Measurements from ENCODE around the gene TMC7. TPM values are rescaled to one million over a fixed set of nuclear protein-coding genes. Genes with fewer than 3 reads are reported as not detected.
A peak's percentile ranks its signal among the peaks of the same experiment; 100 is the strongest.

TMC7 gene
- total and polyA plus RNA-seq, 12 donors = 0.76 to 1.9 (median 1.2) TPM

GRCh38 chr16:18969050-18969854 is 14.5 kb upstream of the TMC7 start:
- Histone ChIP-seq H3K27ac (no peak overlapping the region), H3K36me3 (no peaks in the 10 kb centered on the region), H3K27me3 (peaks cover 0 to 4% (median 0%) of the 10 kb centered on the region in 7 donors)

GRCh38 chr16:18969855-18970240 is 13.9 kb upstream of the TMC7 start:
- DNase-seq (no peak), ATAC-seq (no peak)
- WGBS, 2 donors = 68 to 72% methylated on average over 4 of the region's 4 CpGs
- TF ChIP-seq CTCF (IDR thresholded peaks at IDR 0.05) = no peak
- Histone ChIP-seq H3K4me3 (no peak overlapping the region), H3K27ac (no peak overlapping the region), H3K36me3 (no peaks in the 10 kb centered on the region), H3K4me1 (peaks cover 0 to 8% (median 4%) of the 10 kb centered on the region in 9 donors), H3K9me3 (no peaks in the 10 kb centered on the region), H3K27me3 (peaks cover 0 to 4% (median 0%) of the 10 kb centered on the region in 7 donors)
- intact Hi-C loops (cut with DNase I) = loop anchor here in 5 of 10 donors (5.0 to 10.0 kb wide), 3 partner anchors 65 to 168 kb away; partner anchors contain the start of gene ARL6IP1 (in 4 of the 5)

More at GRCh38 chr16:18969050-18969854, 14.5 kb upstream of the TMC7 start:
- ATAC-seq = peak; percentile 91 to 96 (median 92)
- peak; percentile 89 to 98 (median 94) for TF ChIP-seq CTCF (IDR thresholded peaks at IDR 0.05)
- H3K4me3 ChIP-seq = peak overlapping the region in 9 of 10 donors; percentile 22 to 68 (median 43)
- WGBS, 2 donors = 20 to 23% methylated on average over 18 of the region's 18 CpGs
- H3K9me3 ChIP-seq = no peaks in the 10 kb centered on the region
- intact Hi-C loops (cut with DNase I) = loop anchor here in 4 of 10 donors (5.0 to 10.0 kb wide), 3 partner anchors 64 to 167 kb away; partner anchors contain the start of gene ARL6IP1 (in 3 of the 4)
- peak; percentile 88 to 89 for DNase-seq
- peaks cover 0 to 8% (median 4%) of the 10 kb centered on the region in 9 donors for H3K4me1 ChIP-seq

- intact Hi-C loops (cut with DNase I) = no loop called here
These were observed 8.6 kb upstream of the TMC7 start for GRCh38 chr16:18975109-18975508.

More at GRCh38 chr16:18975109-18975508, 8.6 kb upstream of the TMC7 start:
- peaks cover 0 to 14% (median 0%) of the 10 kb centered on the region in 7 donors for H3K27me3 ChIP-seq
- no peak for ATAC-seq
- no peak for TF ChIP-seq CTCF (IDR thresholded peaks at IDR 0.05)
- H3K27ac ChIP-seq = no peak overlapping the region
- no peaks in the 10 kb centered on the region for H3K9me3 ChIP-seq
- DNase-seq = no peak
- H3K4me1 ChIP-seq = no peaks in the 10 kb centered on the region
- 36 to 38% methylated on average over 3 of the region's 3 CpGs for WGBS, 2 donors
- no peaks in the 10 kb centered on the region for H3K36me3 ChIP-seq
- no peak overlapping the region for H3K4me3 ChIP-seq
